ENCODE data around the gene FOCAD. TPM values are rescaled to one million over a fixed set of nuclear protein-coding genes. Genes with fewer than 3 reads are reported as not detected.

The FOCAD gene
- total RNA-seq, 1 donor from 2014 or later: 104 TPM

GRCh38 chr9:20872340-20872977 is 188.4 kb downstream of the FOCAD start:
- TF ChIP-seq CTCF (IDR thresholded peaks at IDR 0.05; ENCODE audit: partially characterized antibody, unreplicated experiment): no peak
- no peaks in the 10 kb centered on the region for H3K27me3 Mint-ChIP-seq (ENCODE audit: unreplicated experiment)
- H3K4me1 Mint-ChIP-seq (ENCODE audit: low read depth, unreplicated experiment): peaks cover 11% of the 10 kb centered on the region
- H3K27ac Mint-ChIP-seq (ENCODE audit: unreplicated experiment): no peak overlapping the region
- no peak for DNase-seq
- no peaks in the 10 kb centered on the region for H3K9me3 Mint-ChIP-seq (ENCODE audit: unreplicated experiment)
- H3K4me3 Mint-ChIP-seq (ENCODE audit: unreplicated experiment): no peak overlapping the region
- H3K36me3 Mint-ChIP-seq (ENCODE audit: unreplicated experiment): no peaks in the 10 kb centered on the region

GRCh38 chr9:20873240-20873865 is 189.3 kb downstream of the FOCAD start:
- H3K27ac Mint-ChIP-seq (ENCODE audit: unreplicated experiment): no peak overlapping the region
- H3K4me1 Mint-ChIP-seq (ENCODE audit: low read depth, unreplicated experiment): peaks cover 11% of the 10 kb centered on the region
- no peaks in the 10 kb centered on the region for H3K36me3 Mint-ChIP-seq (ENCODE audit: unreplicated experiment)
- no peaks in the 10 kb centered on the region for H3K27me3 Mint-ChIP-seq (ENCODE audit: unreplicated experiment)
- H3K9me3 Mint-ChIP-seq (ENCODE audit: unreplicated experiment): no peaks in the 10 kb centered on the region
- DNase-seq: no peak
- TF ChIP-seq CTCF (IDR thresholded peaks at IDR 0.05; ENCODE audit: partially characterized antibody, unreplicated experiment): no peak
- H3K4me3 Mint-ChIP-seq (ENCODE audit: unreplicated experiment): no peak overlapping the region

GRCh38 chr9:20880271-20880670 is 196.2 kb downstream of the FOCAD start:
- H3K27me3 Mint-ChIP-seq (ENCODE audit: unreplicated experiment): no peaks in the 10 kb centered on the region
- TF ChIP-seq CTCF (IDR thresholded peaks at IDR 0.05; ENCODE audit: partially characterized antibody, unreplicated experiment): no peak

GRCh38 chr9:20880675-20881074 is 196.6 kb downstream of the FOCAD start:
- no peak for TF ChIP-seq CTCF (IDR thresholded peaks at IDR 0.05; ENCODE audit: partially characterized antibody, unreplicated experiment)
- no peak for DNase-seq
- no peak overlapping the region for H3K27ac Mint-ChIP-seq (ENCODE audit: unreplicated experiment)
- no peak overlapping the region for H3K4me3 Mint-ChIP-seq (ENCODE audit: unreplicated experiment)
- H3K9me3 Mint-ChIP-seq (ENCODE audit: unreplicated experiment): no peaks in the 10 kb centered on the region
- no peaks in the 10 kb centered on the region for H3K27me3 Mint-ChIP-seq (ENCODE audit: unreplicated experiment)
- no peaks in the 10 kb centered on the region for H3K36me3 Mint-ChIP-seq (ENCODE audit: unreplicated experiment)
- H3K4me1 Mint-ChIP-seq (ENCODE audit: low read depth, unreplicated experiment): no peaks in the 10 kb centered on the region

More at GRCh38 chr9:20880271-20880670, 196.2 kb downstream of the FOCAD start:
- H3K36me3 Mint-ChIP-seq (ENCODE audit: unreplicated experiment): no peaks in the 10 kb centered on the region
- no peak overlapping the region for H3K4me3 Mint-ChIP-seq (ENCODE audit: unreplicated experiment)
- H3K9me3 Mint-ChIP-seq (ENCODE audit: unreplicated experiment): no peaks in the 10 kb centered on the region
- H3K27ac Mint-ChIP-seq (ENCODE audit: unreplicated experiment): no peak overlapping the region
- DNase-seq: no peak
- H3K4me1 Mint-ChIP-seq (ENCODE audit: low read depth, unreplicated experiment): no peaks in the 10 kb centered on the region

GRCh38 chr9:20884985-20885593 is 201.0 kb downstream of the FOCAD start:
- TF ChIP-seq CTCF (IDR thresholded peaks at IDR 0.05; ENCODE audit: partially characterized antibody, unreplicated experiment): peak; percentile 72

More at GRCh38 chr9:20884985-20885593, 201.0 kb downstream of the FOCAD start:
- no peak overlapping the region for H3K27ac Mint-ChIP-seq (ENCODE audit: unreplicated experiment)
- H3K36me3 Mint-ChIP-seq (ENCODE audit: unreplicated experiment): peaks cover 7% of the 10 kb centered on the region
- no peak overlapping the region for H3K4me3 Mint-ChIP-seq (ENCODE audit: unreplicated experiment)
- no peaks in the 10 kb centered on the region for H3K27me3 Mint-ChIP-seq (ENCODE audit: unreplicated experiment)
- H3K9me3 Mint-ChIP-seq (ENCODE audit: unreplicated experiment): no peaks in the 10 kb centered on the region
- no peaks in the 10 kb centered on the region for H3K4me1 Mint-ChIP-seq (ENCODE audit: low read depth, unreplicated experiment)
- peak; percentile 66 for DNase-seq
